Spleen (tissue), 11 donors: Measurements from ENCODE around the gene ADAMTS3. TPM values are rescaled to one million over a fixed set of nuclear protein-coding genes. Genes with fewer than 3 reads are reported as not detected.

Experiments
- DNase-seq: peaks from one replicate; pipeline ENCODE4 v3.0.0-alpha.2; 2020
- H3K27ac ChIP-seq, 8 donors: fragments of 200-600 bp; sonication (generic) in 7 of 8; 1 replicate in 4 of 8; 2 replicates in 4 of 8; pipeline versions ENCODE4 v1.5.0 to v1.8.0; 2016 to 2021; ENCODE audit warnings: inconsistent platforms in 4 of 8, mild to moderate bottlenecking in 4 of 8, moderate library complexity in 1 of 8
- H3K27me3 ChIP-seq, 7 donors: fragments of 200-600 bp; sonication (generic) in 6 of 7; replicated peaks in 1 of 7; 1 replicate in 4 of 7; 2 replicates in 3 of 7; pipeline versions ENCODE4 v1.5.0 to v1.8.0; 2016 to 2021; ENCODE audit warnings: inconsistent platforms in 3 of 7, mild to moderate bottlenecking in 1 of 7
- H3K36me3 ChIP-seq, 6 donors: fragments of 200-600 bp; sonication (generic) in 5 of 6; 1 replicate in 4 of 6; 2 replicates in 2 of 6; pipeline versions ENCODE4 v1.5.0 to v1.8.0; 2016 to 2021; ENCODE audit warnings: inconsistent platforms in 2 of 6
- H3K4me1 ChIP-seq, 6 donors: fragments of 200-600 bp; sonication (generic) in 5 of 6; 1 replicate in 3 of 6; 2 replicates in 3 of 6; pipeline versions ENCODE4 v1.5.0 to v1.8.0; 2016 to 2021; ENCODE audit warnings: inconsistent platforms in 3 of 6
- H3K4me3 ChIP-seq, 8 donors: fragments of 200-600 bp; sonication (generic) in 7 of 8; 1 replicate in 4 of 8; 2 replicates in 4 of 8; pipeline versions ENCODE4 v1.5.0 to v1.8.0; 2016 to 2021; ENCODE audit warnings: inconsistent platforms in 4 of 8, mild to moderate bottlenecking in 4 of 8, moderate library complexity in 2 of 8
- H3K9me3 ChIP-seq, 8 donors: fragments of 200-600 bp; sonication (generic) in 7 of 8; 1 replicate in 4 of 8; 2 replicates in 4 of 8; pipeline versions ENCODE4 v1.5.0 to v1.8.0; 2016 to 2021; ENCODE audit warnings: inconsistent platforms in 4 of 8
- POLR2A ChIP-seq, 3 donors: fragments of 450-650 bp; IDR thresholded peaks; one replicate each; pipeline ENCODE4 v1.5.1; 2017; ENCODE audit warnings: antibody characterized with exemption in 3 of 3, mild to moderate bottlenecking in 1 of 3
- POLR2AphosphoS5 ChIP-seq, 3 donors: sonication (generic); formaldehyde crosslinking; IDR thresholded peaks; one replicate each; pipeline ENCODE4 v1.5.1; 2017; ENCODE audit warnings: antibody characterized with exemption in 3 of 3
- WGBS, 5 donors: extraction: QIAGEN DNeasy Blood & Tissue Kit in 3 of 5; methylation state at CpG; one replicate each; pipeline versions ENCODE4 v1.1.5 to v1.1.7; 2013 to 2018; 5-methylcytosine and 5-hydroxymethylcytosine counted together
- intact Hi-C: fragments of 100-400 bp; cut with DNase I; formaldehyde crosslinking; loops from one replicate; pipeline ENCODE4 v1.15.0; 2023; ENCODE audit warnings: low total_unique reads
- polyA plus RNA-seq, 3 donors: library from polyadenylated mRNA; stranded (reverse); fragments of 200-250 nt; gene quantifications; one replicate each; pipeline ENCODE4 v1.2.1, GENCODE V29; 2013
- total RNA-seq, 7 donors: library from RNA; depleted of rRNA in 3 of 7; stranded (reverse); fragments of >200 nt in 3 of 7; fragmentation: NEBNext Ultra II Directional in 4 of 7; extraction: Animal tissue kit (Norgen Biotek cat#: 25700) in 4 of 7; gene quantifications; one replicate each; pipeline versions ENCODE4 v1.1.0 to v1.2.1, GENCODE V29; 2016 to 2021
- TF ChIP-seq, protein P1 (sequence below), 11 experiments: fragments of 200-600 bp in 7 of 11; fragments of 450-650 bp in 4 of 11; sonication (generic) in 4 of 11; IDR thresholded peaks in 8 of 11; conservative IDR thresholded peaks in 3 of 11; 1 replicate in 7 of 11; 2 replicates in 4 of 11; pipeline versions ENCODE4 v1.4.0 to v1.8.0; 2016 to 2021; ENCODE audit warnings: antibody characterized with exemption in 11 of 11, inconsistent platforms in 4 of 11, mild to moderate bottlenecking in 1 of 11
- donor health status: healthy with polysubstance abuse.
- donor health status: DM: no; HTN: no; CAD: no; lungs with moderate emphysema.
- donor health status: DM: no; HTN: no; CAD: no.
- donor health status: Bipolar disorder and iron deficiency.
- donor health status: healthy.
- donor health status: DM: no; HTN: no; CAD: no.
- donor health status: DM: yes; HTN: yes; CAD: no.

The ADAMTS3 gene
- total and polyA plus RNA-seq, 10 donors, result 0.15 to 2.6 (median 0.66) TPM

- Histone ChIP-seq H3K27me3 (no peaks in the 10 kb centered on the region), H3K4me3 (no peak overlapping the region), H3K9me3 (no peaks in the 10 kb centered on the region), H3K4me1 (no peaks in the 10 kb centered on the region), H3K27ac (no peak overlapping the region), H3K36me3 (no peaks in the 10 kb centered on the region)
- TF ChIP-seq POLR2A (IDR thresholded peaks at IDR 0.05) (no peak), POLR2AphosphoS5 (IDR thresholded peaks at IDR 0.05) (no peak)
- TF ChIP-seq, protein P1, sequence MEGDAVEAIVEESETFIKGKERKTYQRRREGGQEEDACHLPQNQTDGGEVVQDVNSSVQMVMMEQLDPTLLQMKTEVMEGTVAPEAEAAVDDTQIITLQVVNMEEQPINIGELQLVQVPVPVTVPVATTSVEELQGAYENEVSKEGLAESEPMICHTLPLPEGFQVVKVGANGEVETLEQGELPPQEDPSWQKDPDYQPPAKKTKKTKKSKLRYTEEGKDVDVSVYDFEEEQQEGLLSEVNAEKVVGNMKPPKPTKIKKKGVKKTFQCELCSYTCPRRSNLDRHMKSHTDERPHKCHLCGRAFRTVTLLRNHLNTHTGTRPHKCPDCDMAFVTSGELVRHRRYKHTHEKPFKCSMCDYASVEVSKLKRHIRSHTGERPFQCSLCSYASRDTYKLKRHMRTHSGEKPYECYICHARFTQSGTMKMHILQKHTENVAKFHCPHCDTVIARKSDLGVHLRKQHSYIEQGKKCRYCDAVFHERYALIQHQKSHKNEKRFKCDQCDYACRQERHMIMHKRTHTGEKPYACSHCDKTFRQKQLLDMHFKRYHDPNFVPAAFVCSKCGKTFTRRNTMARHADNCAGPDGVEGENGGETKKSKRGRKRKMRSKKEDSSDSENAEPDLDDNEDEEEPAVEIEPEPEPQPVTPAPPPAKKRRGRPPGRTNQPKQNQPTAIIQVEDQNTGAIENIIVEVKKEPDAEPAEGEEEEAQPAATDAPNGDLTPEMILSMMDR (IDR thresholded peaks at IDR 0.05 in 8 of 11, conservative IDR thresholded peaks at IDR 0.05 in 3 of 11), result no peak
- intact Hi-C loops, result no loop called here
- DNase-seq, result no peak
Observed at GRCh38 chr4:72366601-72367000, 202.4 kb downstream of the ADAMTS3 start.

DNA sequence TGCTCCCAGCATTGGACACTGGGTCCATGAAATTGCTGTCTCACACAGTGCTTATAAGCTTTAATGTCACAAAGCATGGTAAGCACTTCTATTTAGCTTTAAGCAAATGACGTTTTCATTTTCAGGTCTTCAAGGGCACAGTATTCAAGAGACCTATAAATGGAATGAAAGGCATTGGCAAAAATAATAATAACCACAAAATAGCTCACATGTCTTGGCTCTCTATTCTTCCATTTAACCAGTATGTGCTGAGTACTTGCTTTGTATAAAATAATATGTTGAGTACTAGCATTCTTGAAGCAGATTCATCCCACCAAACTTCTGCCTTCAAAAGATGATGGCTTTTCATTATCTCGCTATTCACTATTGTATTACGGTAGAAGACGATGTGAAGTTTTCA is 203.0 kb downstream of the ADAMTS3 start:
- H3K27me3 ChIP-seq, result no peaks in the 10 kb centered on the region
- 85 to 94% (median 89%) methylated on average over 4 of the region's 4 CpGs for whole genome bisulfite sequencing, 5 donors
- DNase-seq, result no peak
- intact Hi-C loops, result no loop called here
- no peak overlapping the region for H3K27ac ChIP-seq
- no peak overlapping the region for H3K4me3 ChIP-seq
- H3K9me3 ChIP-seq, result no peaks in the 10 kb centered on the region
- no peak for TF ChIP-seq POLR2AphosphoS5 (IDR thresholded peaks at IDR 0.05)
- TF ChIP-seq, protein P1 (IDR thresholded peaks at IDR 0.05 in 8 of 11, conservative IDR thresholded peaks at IDR 0.05 in 3 of 11), result no peak
- H3K4me1 ChIP-seq, result no peaks in the 10 kb centered on the region
- no peaks in the 10 kb centered on the region for H3K36me3 ChIP-seq

DNA sequence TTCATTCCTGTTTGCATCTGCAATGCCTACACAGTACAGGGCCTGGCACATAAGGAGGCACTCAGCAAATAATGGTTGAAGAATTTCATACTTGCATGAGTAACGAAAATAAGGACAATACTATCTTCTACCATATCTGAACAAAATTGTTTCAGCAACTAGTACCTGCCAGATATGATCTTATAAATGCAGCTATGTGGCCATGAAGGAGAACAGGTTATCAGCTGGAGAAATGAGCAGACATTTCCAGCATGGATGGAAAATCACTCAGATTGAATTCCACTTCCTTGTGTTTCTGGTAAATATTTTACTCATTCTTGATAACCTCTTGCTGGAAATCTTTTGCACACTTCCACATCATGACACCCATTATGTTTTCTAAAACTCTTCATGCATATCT is 204.0 kb downstream of the ADAMTS3 start:
- Histone ChIP-seq H3K27ac (no peak overlapping the region), H3K36me3 (no peaks in the 10 kb centered on the region), H3K4me3 (no peak overlapping the region), H3K27me3 (no peaks in the 10 kb centered on the region), H3K4me1 (no peaks in the 10 kb centered on the region), H3K9me3 (no peaks in the 10 kb centered on the region)
- no peak for DNase-seq
- intact Hi-C loops, result no loop called here
- WGBS, 5 donors, result 38 to 84% (median 79%) methylated on average over 1 of the region's 1 CpG
- TF ChIP-seq POLR2A (IDR thresholded peaks at IDR 0.05), result no peak
- no peak for TF ChIP-seq POLR2AphosphoS5 (IDR thresholded peaks at IDR 0.05)
- TF ChIP-seq, protein P1 (IDR thresholded peaks at IDR 0.05 in 8 of 11, conservative IDR thresholded peaks at IDR 0.05 in 3 of 11), result no peak

- H3K9me3 ChIP-seq, result no peaks in the 10 kb centered on the region
- no peaks in the 10 kb centered on the region for H3K36me3 ChIP-seq
- DNase-seq, result no peak
- H3K4me1 ChIP-seq, result no peaks in the 10 kb centered on the region
- no peaks in the 10 kb centered on the region for H3K27me3 ChIP-seq
- WGBS, 5 donors, result 81 to 92% (median 83%) methylated on average over 6 of the region's 6 CpGs
- no peak for TF ChIP-seq POLR2AphosphoS5 (IDR thresholded peaks at IDR 0.05)
- TF ChIP-seq, protein P1 (IDR thresholded peaks at IDR 0.05 in 8 of 11, conservative IDR thresholded peaks at IDR 0.05 in 3 of 11), result no peak
- TF ChIP-seq POLR2A (IDR thresholded peaks at IDR 0.05), result no peak
- intact Hi-C loops, result no loop called here
- no peak overlapping the region for H3K27ac ChIP-seq
- H3K4me3 ChIP-seq, result no peak overlapping the region
Observed at GRCh38 chr4:72360075-72360474, 208.9 kb downstream of the ADAMTS3 start.
